Sigmoid colon (tissue), 4 donors: ENCODE data around the gene HNRNPL.

ENCODE experiments used
- CTCF ChIP-seq, 4 experiments: fragments of 450-650 bp in 3 of 4; fragments of 200-600 bp in 1 of 4; IDR thresholded peaks; one replicate each; pipeline ENCODE4 v1.5.1; 2016 to 2019; ENCODE audit warnings: antibody characterized with exemption in 4 of 4, mild to moderate bottlenecking in 3 of 4, moderate library complexity in 2 of 4
- EP300 ChIP-seq, 4 donors: sonication (generic); formaldehyde crosslinking; IDR thresholded peaks; one replicate each; pipeline ENCODE4 v1.6.1; 2017; ENCODE audit warnings: antibody characterized with exemption in 4 of 4

GRCh38 chr19:38837656-38838121 is 12.1 kb downstream of the HNRNPL start:
- TF ChIP-seq CTCF (IDR thresholded peaks at IDR 0.05) (no peak), EP300 (IDR thresholded peaks at IDR 0.05) (no peak)
